Activated CD8-positive, alpha-beta T cell treated with anti-CD3 and anti-CD28 coated beads for 36 hours (primary cell): Measurements from ENCODE around the gene ANKRD44. TPM values are rescaled to one million over a fixed set of nuclear protein-coding genes. Genes with fewer than 3 reads are reported as not detected.
A peak's percentile ranks its signal among the peaks of the same experiment; 100 is the strongest.

Experiments used
- ATAC-seq: fragments of 200-7000 bp; cut with Tn5 transposase; one replicate; pipeline ENCODE4 v1.10.0; 2021; ENCODE audit warnings: mild to moderate bottlenecking, moderate library complexity
- CTCF ChIA-PET: fragments of 350-600 bp; sonication (Branson Sonifier 250); formaldehyde crosslinking; loops from one replicate; lab custom pipeline; 2021; ENCODE audit warnings: antibody characterized with exemption; lab: Charles Lee
- POLR2A ChIA-PET: fragments of 350-600 bp; sonication (Branson Sonifier 250); formaldehyde crosslinking; loops from one replicate; lab custom pipeline; 2021; ENCODE audit warnings: antibody characterized with exemption; lab: Charles Lee
- DNase-seq: peaks from one replicate; pipeline ENCODE4 v3.0.0-alpha.2; 2020
- H3K27ac Mint-ChIP-seq: one replicate; pipeline ENCODE4 v1.8.0; 2021; ENCODE audit warnings: mild to moderate bottlenecking, mixed read lengths
- H3K27me3 Mint-ChIP-seq: one replicate; pipeline ENCODE4 v1.8.0; 2021; ENCODE audit warnings: mixed read lengths
- H3K36me3 Mint-ChIP-seq: one replicate; pipeline ENCODE4 v1.8.0; 2021; ENCODE audit warnings: low read depth, mixed read lengths
- H3K4me1 Mint-ChIP-seq: one replicate; pipeline ENCODE4 v1.8.0; 2021; ENCODE audit warnings: low read depth, mixed read lengths
- H3K4me3 Mint-ChIP-seq: one replicate; pipeline ENCODE4 v1.8.0; 2021; ENCODE audit warnings: mild to moderate bottlenecking, moderate library complexity, mixed read lengths
- H3K9me3 Mint-ChIP-seq: one replicate; pipeline ENCODE4 v1.8.0; 2021; ENCODE audit warnings: mixed read lengths
- intact Hi-C: fragments of 100-400 bp; cut with micrococcal nuclease; formaldehyde crosslinking; loops from one replicate; pipeline ENCODE4 v1.10.0; 2022
- total RNA-seq, 2 experiments: library from RNA; stranded (reverse); gene quantifications; one replicate each; pipeline ENCODE4 v1.2.3, GENCODE V29; 2021
- TF ChIP-seq, protein P1 (sequence below): fragments of 200-600 bp; IDR thresholded peaks from one replicate; pipeline ENCODE4 v1.8.0; 2022; ENCODE audit warnings: antibody characterized with exemption, mild to moderate bottlenecking

The ANKRD44 gene
- total RNA-seq, 2 experiments from 2014 or later = 131 to 132 TPM

DNA sequence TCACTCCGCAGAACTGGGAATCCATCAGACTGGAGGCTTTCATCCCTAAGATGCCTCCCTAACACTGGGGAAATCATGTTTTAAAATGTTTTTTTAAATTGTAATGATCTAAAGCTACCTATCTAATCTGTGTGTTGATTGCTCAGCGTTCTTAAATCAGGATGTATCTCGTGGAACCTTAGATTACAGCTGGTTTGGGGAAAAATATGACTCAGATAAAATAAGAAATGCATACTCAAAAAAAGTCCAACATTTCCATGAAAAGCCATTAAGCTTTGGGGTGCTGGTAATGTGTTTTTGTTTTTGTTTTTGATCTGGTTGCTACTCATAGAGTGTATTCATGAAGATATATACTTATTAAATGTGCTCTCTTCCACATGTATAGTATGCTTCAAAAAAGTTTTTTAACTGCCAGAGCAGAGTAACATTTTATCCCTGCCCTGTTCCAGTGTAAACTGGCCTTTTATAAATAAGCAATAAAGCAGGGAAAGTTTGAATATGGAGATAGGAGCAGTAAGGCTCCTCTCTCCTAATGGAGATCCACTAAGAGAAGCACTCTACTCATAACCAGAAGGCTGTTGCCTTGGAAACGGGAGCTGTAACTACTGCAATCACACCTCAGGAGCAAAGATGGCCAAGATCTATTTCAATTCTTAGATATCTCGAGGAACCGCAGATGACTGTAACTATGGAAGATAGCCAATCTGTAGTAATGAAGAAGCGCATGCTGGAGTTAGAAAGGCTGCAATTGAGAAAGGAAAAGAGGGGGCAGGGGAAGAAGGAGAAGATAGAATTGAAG lies 41.6 kb downstream of the ANKRD44 start:
- ATAC-seq = peak; percentile 60
- no peak overlapping the region for H3K4me3 Mint-ChIP-seq

DNA sequence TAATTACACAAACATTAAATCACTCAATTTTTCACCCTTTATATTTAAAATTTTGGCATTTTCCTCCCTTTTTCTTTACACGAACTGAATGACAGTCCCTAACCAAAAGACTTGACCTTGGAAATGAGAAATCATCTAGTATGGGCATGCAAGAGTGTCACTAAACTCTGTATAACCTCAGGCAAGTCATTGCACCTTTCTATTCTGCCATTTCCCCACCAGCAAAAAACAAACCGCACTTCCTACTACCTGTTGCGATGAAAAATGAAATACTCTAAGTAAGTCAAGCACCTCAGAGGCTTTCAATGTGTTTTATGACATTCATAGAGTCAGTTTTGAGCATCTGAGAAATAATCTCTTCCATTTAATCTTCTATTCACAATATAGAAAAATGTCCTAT lies 44.1 kb downstream of the ANKRD44 start:
- TF ChIP-seq, protein P1, sequence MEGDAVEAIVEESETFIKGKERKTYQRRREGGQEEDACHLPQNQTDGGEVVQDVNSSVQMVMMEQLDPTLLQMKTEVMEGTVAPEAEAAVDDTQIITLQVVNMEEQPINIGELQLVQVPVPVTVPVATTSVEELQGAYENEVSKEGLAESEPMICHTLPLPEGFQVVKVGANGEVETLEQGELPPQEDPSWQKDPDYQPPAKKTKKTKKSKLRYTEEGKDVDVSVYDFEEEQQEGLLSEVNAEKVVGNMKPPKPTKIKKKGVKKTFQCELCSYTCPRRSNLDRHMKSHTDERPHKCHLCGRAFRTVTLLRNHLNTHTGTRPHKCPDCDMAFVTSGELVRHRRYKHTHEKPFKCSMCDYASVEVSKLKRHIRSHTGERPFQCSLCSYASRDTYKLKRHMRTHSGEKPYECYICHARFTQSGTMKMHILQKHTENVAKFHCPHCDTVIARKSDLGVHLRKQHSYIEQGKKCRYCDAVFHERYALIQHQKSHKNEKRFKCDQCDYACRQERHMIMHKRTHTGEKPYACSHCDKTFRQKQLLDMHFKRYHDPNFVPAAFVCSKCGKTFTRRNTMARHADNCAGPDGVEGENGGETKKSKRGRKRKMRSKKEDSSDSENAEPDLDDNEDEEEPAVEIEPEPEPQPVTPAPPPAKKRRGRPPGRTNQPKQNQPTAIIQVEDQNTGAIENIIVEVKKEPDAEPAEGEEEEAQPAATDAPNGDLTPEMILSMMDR = no peak
- DNase-seq = peak; percentile 44
- peak; percentile 58 for ATAC-seq

More for the DNA sequence above, 41.6 kb downstream of the ANKRD44 start:
- peak; percentile 69 for DNase-seq
- Mint-ChIP-seq H3K9me3 (peaks cover 3% of the 10 kb centered on the region), H3K4me1 (peaks cover 91% of the 10 kb centered on the region), H3K27ac (peak overlapping the region; percentile 90), H3K27me3 (no peaks in the 10 kb centered on the region), H3K36me3 (peaks cover 32% of the 10 kb centered on the region)
- ChIA-PET CTCF (interaction anchor here (0.8 to 2.0 kb wide), 8 partner anchors 9 to 257 kb away, joined by 3 to 7 read pairs (median 3); no protein-coding TSS in a partner anchor), POLR2A (interaction anchor here (0.6 to 2.8 kb wide), 10 partner anchors 9 to 163 kb away, joined by 3 to 20 read pairs (median 4); no protein-coding TSS in a partner anchor)
- intact Hi-C loops = no loop called here
- TF ChIP-seq, protein P1 = no peak

DNA sequence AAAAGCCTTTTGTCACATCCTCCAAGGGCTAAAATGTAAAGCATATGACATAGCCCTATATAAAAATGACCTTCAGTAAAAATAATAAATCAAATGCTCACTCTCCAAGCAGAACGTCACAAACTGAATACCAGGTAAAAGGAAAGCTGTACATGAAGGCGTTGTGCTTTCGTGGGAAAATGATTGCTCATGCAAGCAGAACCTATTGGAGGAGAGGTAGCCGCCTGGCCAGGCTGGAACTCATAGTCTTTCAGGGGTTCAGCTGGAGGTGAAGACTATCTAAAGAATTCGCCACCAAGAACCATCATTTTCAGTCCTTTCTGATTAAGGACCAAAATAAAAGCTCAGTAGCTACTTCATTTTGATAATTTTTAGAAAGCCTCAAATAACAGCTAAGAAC lies 44.7 kb downstream of the ANKRD44 start:
- Mint-ChIP-seq H3K27me3 (no peaks in the 10 kb centered on the region), H3K9me3 (no peaks in the 10 kb centered on the region), H3K27ac (peak overlapping the region; percentile 90), H3K4me3 (peak overlapping the region; percentile 47), H3K36me3 (peaks cover 40% of the 10 kb centered on the region), H3K4me1 (peaks cover 95% of the 10 kb centered on the region)
- TF ChIP-seq, protein P1 = no peak
- ChIA-PET CTCF (interaction anchor here (0.8 to 4.5 kb wide), 3 partner anchors 9 to 153 kb away, joined by 3 to 22 read pairs (median 3); no protein-coding TSS in a partner anchor), POLR2A (interaction anchor here (0.8 to 5.2 kb wide), 3 partner anchors 10 to 42 kb away, joined by 3 to 47 read pairs (median 9); partner anchors contain the start of gene ANKRD44)
- ATAC-seq = peak; percentile 31
- DNase-seq = peak; percentile 51
- intact Hi-C loops = loop anchor here (2.0 kb wide), 1 partner anchor 19 kb away; no protein-coding TSS in a partner anchor

More for the DNA sequence above, 44.1 kb downstream of the ANKRD44 start:
- Mint-ChIP-seq H3K27ac (peak overlapping the region; percentile 90), H3K27me3 (no peaks in the 10 kb centered on the region), H3K4me1 (peaks cover 97% of the 10 kb centered on the region), H3K36me3 (peaks cover 40% of the 10 kb centered on the region), H3K9me3 (no peaks in the 10 kb centered on the region), H3K4me3 (peak overlapping the region; percentile 47)
- intact Hi-C loops = loop anchor here (2.0 kb wide), 1 partner anchor 18 kb away; no protein-coding TSS in a partner anchor
- CTCF ChIA-PET = interaction anchor here (0.6 to 4.5 kb wide), 6 partner anchors 9 to 154 kb away, joined by 3 to 22 read pairs (median 4); no protein-coding TSS in a partner anchor
- POLR2A ChIA-PET = interaction anchor here (0.7 to 5.2 kb wide), 6 partner anchors 11 to 42 kb away, joined by 3 to 47 read pairs (median 4); partner anchors contain the start of gene ANKRD44

DNA sequence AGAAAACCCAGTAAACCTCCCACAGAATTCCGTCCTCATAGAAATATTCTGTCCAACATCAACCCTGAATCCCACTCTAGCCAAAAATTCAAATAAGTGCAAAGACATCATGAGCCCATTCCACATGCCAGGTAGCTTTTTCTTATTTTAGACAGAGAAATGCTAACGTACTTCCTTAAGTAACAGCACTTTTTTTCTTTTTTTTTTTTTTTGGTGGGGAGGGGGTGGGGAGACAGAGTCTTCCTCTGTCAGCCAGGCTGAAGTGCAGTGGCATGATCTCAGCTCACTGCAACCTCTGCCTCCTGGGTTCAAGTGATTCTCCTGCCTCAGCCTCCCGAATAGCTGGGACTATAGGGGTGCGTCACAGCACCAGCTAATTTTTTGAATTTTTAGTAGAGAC lies 45.5 kb downstream of the ANKRD44 start:
- TF ChIP-seq, protein P1 = no peak
- H3K9me3 Mint-ChIP-seq = no peaks in the 10 kb centered on the region
- peak overlapping the region; percentile 24 for H3K4me3 Mint-ChIP-seq
- H3K36me3 Mint-ChIP-seq = peaks cover 40% of the 10 kb centered on the region
- ChIA-PET CTCF (interaction anchor here (1.0 to 4.5 kb wide), 4 partner anchors 8 to 113 kb away, joined by 3 to 22 read pairs (median 4); no protein-coding TSS in a partner anchor), POLR2A (interaction anchor here (1.2 to 5.2 kb wide), 5 partner anchors 8 to 43 kb away, joined by 3 to 47 read pairs (median 4); partner anchors contain the start of gene ANKRD44)
- DNase-seq = no peak
- H3K4me1 Mint-ChIP-seq = peaks cover 89% of the 10 kb centered on the region
- intact Hi-C loops = no loop called here
- ATAC-seq = no peak
- H3K27ac Mint-ChIP-seq = peak overlapping the region; percentile 90
- H3K27me3 Mint-ChIP-seq = no peaks in the 10 kb centered on the region
